ENCODE data around the gene MYO1D. TPM values are rescaled to one million over a fixed set of nuclear protein-coding genes. Genes with fewer than 3 reads are reported as not detected.

Gene MYO1D
- total RNA-seq, 1 experiment from 2014 or later, result 35.7 TPM

DNA sequence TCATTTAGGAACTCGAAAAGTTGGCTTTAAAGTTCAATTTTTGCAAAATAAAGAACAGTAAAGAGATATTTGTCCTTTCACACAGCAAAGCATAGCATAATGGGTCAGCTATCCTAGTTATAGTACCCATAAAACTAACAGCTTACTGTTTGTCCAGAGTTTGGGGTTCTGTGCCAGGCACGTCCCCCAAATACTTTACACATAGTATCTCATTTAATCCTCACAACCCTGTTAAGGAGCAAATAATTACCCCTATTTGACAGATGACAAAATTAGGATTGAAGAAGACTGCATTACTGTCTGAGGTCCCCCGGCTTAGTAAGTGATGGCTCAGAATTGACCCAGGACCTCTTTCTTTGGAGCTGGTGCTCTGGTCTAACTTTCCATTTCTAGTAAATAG is 52.6 kb downstream of the MYO1D start:
- ChIA-PET POLR2A (no interaction called here), RAD21 (ENCODE audit: low non-redundant PET in 1 of 2, low total read pairs in 2 of 2, uncharacterized antibody in 2 of 2, unreplicated experiment in 2 of 2) (no interaction called here), CTCF (no interaction called here)
- Histone ChIP-seq H3K79me2 (ENCODE audit: insufficient read depth, low read length) (no peaks in the 10 kb centered on the region), H2AFZ (ENCODE audit: low read depth, low read length, poor library complexity, severe bottlenecking) (no peak overlapping the region), H3K9ac (ENCODE audit: low read length) (no peak overlapping the region), H3K4me3 (replicated peaks in 1 of 2; ENCODE audit: low read depth in 1 of 2, low read length in 2 of 2) (no peak overlapping the region), H3K4me1 (ENCODE audit: control insufficient read depth in 1 of 2, insufficient read depth in 2 of 2, low read length in 2 of 2) (no peaks in the 10 kb centered on the region), H4K20me1 (ENCODE audit: insufficient read depth) (no peaks in the 10 kb centered on the region; the same call in 1 of the 2 replicates), H3K27ac (ENCODE audit: low read depth, low read length) (no peak overlapping the region), H3K4me2 (ENCODE audit: low read length) (no peak overlapping the region), H3K9me3 (ENCODE audit: control insufficient read depth in 1 of 2, insufficient read depth in 1 of 2, low read depth in 1 of 2, low read length in 2 of 2) (no peaks in the 10 kb centered on the region), H3K36me3 (ENCODE audit: control insufficient read depth in 1 of 2, insufficient read depth in 2 of 2, low read length in 2 of 2) (no peaks in the 10 kb centered on the region), H3K27me3 (ENCODE audit: insufficient read depth, low read length) (no peaks in the 10 kb centered on the region), H3K9me2 (ENCODE audit: insufficient read depth) (no peaks in the 10 kb centered on the region)
- intact Hi-C loops (cut with micrococcal nuclease), result no loop called here
- ATAC-seq (no peak), DNase-seq (ENCODE audit: low read depth, low spot score) (no peak)
- TF ChIP-seq YY1 (IDR thresholded peaks at IDR 0.05; ENCODE audit: extremely low read depth, insufficient replicate concordance, low read depth, low read length) (no peak), RAD21 (IDR thresholded peaks at IDR 0.05; ENCODE audit: low read depth) (no peak), POLR2AphosphoS5 (IDR thresholded peaks at IDR 0.05; ENCODE audit: low read depth, low read length) (no peak), ZFX (IDR thresholded peaks at IDR 0.05) (no peak), SP1 (IDR thresholded peaks at IDR 0.05; ENCODE audit: low read depth) (no peak), SIN3A (IDR thresholded peaks at IDR 0.05; ENCODE audit: low read depth) (no peak), POLR2A (IDR thresholded peaks at IDR 0.05; ENCODE audit: borderline replicate concordance, extremely low read depth, insufficient read depth, insufficient read length) (no peak), CBX3 (IDR thresholded peaks at IDR 0.05; ENCODE audit: low read depth) (no peak), EZH2 (IDR thresholded peaks at IDR 0.05) (no peak), CEBPB (IDR thresholded peaks at IDR 0.05; ENCODE audit: low read depth) (no peak), ELF1 (IDR thresholded peaks at IDR 0.05; ENCODE audit: borderline replicate concordance, low read depth) (no peak), JUND (IDR thresholded peaks at IDR 0.05) (no peak), TCF7L2 (IDR thresholded peaks at IDR 0.05; ENCODE audit: borderline replicate concordance, extremely low read depth, insufficient read depth, insufficient read length) (no peak)
- TF ChIP-seq, protein P1, sequence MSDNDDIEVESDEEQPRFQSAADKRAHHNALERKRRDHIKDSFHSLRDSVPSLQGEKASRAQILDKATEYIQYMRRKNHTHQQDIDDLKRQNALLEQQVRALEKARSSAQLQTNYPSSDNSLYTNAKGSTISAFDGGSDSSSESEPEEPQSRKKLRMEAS (IDR thresholded peaks at IDR 0.05), result no peak
- TF ChIP-seq, protein P2, sequence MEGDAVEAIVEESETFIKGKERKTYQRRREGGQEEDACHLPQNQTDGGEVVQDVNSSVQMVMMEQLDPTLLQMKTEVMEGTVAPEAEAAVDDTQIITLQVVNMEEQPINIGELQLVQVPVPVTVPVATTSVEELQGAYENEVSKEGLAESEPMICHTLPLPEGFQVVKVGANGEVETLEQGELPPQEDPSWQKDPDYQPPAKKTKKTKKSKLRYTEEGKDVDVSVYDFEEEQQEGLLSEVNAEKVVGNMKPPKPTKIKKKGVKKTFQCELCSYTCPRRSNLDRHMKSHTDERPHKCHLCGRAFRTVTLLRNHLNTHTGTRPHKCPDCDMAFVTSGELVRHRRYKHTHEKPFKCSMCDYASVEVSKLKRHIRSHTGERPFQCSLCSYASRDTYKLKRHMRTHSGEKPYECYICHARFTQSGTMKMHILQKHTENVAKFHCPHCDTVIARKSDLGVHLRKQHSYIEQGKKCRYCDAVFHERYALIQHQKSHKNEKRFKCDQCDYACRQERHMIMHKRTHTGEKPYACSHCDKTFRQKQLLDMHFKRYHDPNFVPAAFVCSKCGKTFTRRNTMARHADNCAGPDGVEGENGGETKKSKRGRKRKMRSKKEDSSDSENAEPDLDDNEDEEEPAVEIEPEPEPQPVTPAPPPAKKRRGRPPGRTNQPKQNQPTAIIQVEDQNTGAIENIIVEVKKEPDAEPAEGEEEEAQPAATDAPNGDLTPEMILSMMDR (IDR thresholded peaks at IDR 0.05 in 2 of 3, conservative IDR thresholded peaks at IDR 0.05 in 1 of 3; ENCODE audit: borderline replicate concordance in 1 of 3, insufficient read depth in 1 of 3, low read depth in 2 of 3, low read length in 2 of 3), result no peak
- TF ChIP-seq, protein P3, sequence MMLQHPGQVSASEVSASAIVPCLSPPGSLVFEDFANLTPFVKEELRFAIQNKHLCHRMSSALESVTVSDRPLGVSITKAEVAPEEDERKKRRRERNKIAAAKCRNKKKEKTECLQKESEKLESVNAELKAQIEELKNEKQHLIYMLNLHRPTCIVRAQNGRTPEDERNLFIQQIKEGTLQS (IDR thresholded peaks at IDR 0.05), result no peak
- BruUV-seq (replicated peaks), result no TSS peak

Measured in HCT116 (cell line).